ENCODE results near the gene FLNB.

Gene FLNB

GRCh38 chr3:58032186-58032585 is 24.0 kb downstream of the FLNB start:
- H3K4me1 Mint-ChIP-seq: peaks cover 33% of the 10 kb centered on the region
- H3K9me3 Mint-ChIP-seq: no peaks in the 10 kb centered on the region
- H3K27ac Mint-ChIP-seq: no peak overlapping the region
- no peaks in the 10 kb centered on the region for H3K27me3 Mint-ChIP-seq (ENCODE audit: low read depth)
- H3K36me3 Mint-ChIP-seq (ENCODE audit: low read depth): peaks cover 11% of the 10 kb centered on the region
- no peak overlapping the region for H3K4me3 Mint-ChIP-seq
- TF ChIP-seq CTCF (IDR thresholded peaks at IDR 0.05; ENCODE audit: unreplicated experiment in 3 of 3): no peak

- Mint-ChIP-seq H3K36me3 (ENCODE audit: low read depth) (peaks cover 8% of the 10 kb centered on the region), H3K27ac (peak overlapping the region; percentile 47 to 81 (median 58)), H3K9me3 (no peaks in the 10 kb centered on the region), H3K4me1 (peaks cover 35% of the 10 kb centered on the region), H3K27me3 (ENCODE audit: low read depth) (peaks cover 4% of the 10 kb centered on the region), H3K4me3 (no peak overlapping the region)
- TF ChIP-seq CTCF (IDR thresholded peaks at IDR 0.05; ENCODE audit: unreplicated experiment in 3 of 3): no peak
Observed at GRCh38 chr3:58034738-58035523, 26.7 kb downstream of the FLNB start.

GRCh38 chr3:58035524-58036255 is 27.5 kb downstream of the FLNB start:
- Mint-ChIP-seq H3K27me3 (ENCODE audit: low read depth) (peaks cover 6% of the 10 kb centered on the region), H3K36me3 (ENCODE audit: low read depth) (peaks cover 8% of the 10 kb centered on the region), H3K9me3 (no peaks in the 10 kb centered on the region), H3K4me3 (no peak overlapping the region), H3K27ac (peak overlapping the region; percentile 47 to 81 (median 58)), H3K4me1 (peaks cover 37% of the 10 kb centered on the region)
- no peak for TF ChIP-seq CTCF (IDR thresholded peaks at IDR 0.05; ENCODE audit: unreplicated experiment in 3 of 3)

- Mint-ChIP-seq H3K4me1 (peaks cover 45% of the 10 kb centered on the region), H3K4me3 (no peak overlapping the region)
Observed at GRCh38 chr3:58036293-58037032, 28.2 kb downstream of the FLNB start.

More at GRCh38 chr3:58036293-58037032, 28.2 kb downstream of the FLNB start:
- Mint-ChIP-seq H3K27me3 (ENCODE audit: low read depth) (peaks cover 6% of the 10 kb centered on the region), H3K9me3 (no peaks in the 10 kb centered on the region), H3K27ac (peak overlapping the region; percentile 47 to 81 (median 58)), H3K36me3 (ENCODE audit: low read depth) (peaks cover 8% of the 10 kb centered on the region)
- no peak for TF ChIP-seq CTCF (IDR thresholded peaks at IDR 0.05; ENCODE audit: unreplicated experiment in 3 of 3)
